Head of caudate nucleus (tissue), 42 donors: ENCODE results near the gene CARHSP1.
A peak's percentile ranks its signal among the peaks of the same experiment; 100 is the strongest.
"Not testable (repeated sequence)": the region's sequence is repeated elsewhere in the genome, so short reads cannot be mapped to it uniquely, and the experiment has no call there.

Experiments
- DNase-seq, 42 donors: peaks; one replicate each; pipeline versions ENCODE4 v3.0.0 to v3.0.0-alpha.2; 2020 to 2021; ENCODE audit warnings: mixed read lengths in 7 of 42
- intact Hi-C: fragments of 100-400 bp; cut with DNase I; formaldehyde crosslinking; loops from one replicate; pipeline ENCODE4 v1.15.0; 2022

The CARHSP1 gene

GRCh38 chr16:8848231-8848938, 20.4 kb downstream of the CARHSP1 start:
- peak in 4 of 42 donors; percentile 16 to 43 (median 34) for DNase-seq
- intact Hi-C loops = no loop called here

GRCh38 chr16:8847623-8848022, 21.2 kb downstream of the CARHSP1 start:
- intact Hi-C loops = no loop called here
- DNase-seq = peak in 5 of 42 donors; percentile 16 to 42 (median 23)

DNA sequence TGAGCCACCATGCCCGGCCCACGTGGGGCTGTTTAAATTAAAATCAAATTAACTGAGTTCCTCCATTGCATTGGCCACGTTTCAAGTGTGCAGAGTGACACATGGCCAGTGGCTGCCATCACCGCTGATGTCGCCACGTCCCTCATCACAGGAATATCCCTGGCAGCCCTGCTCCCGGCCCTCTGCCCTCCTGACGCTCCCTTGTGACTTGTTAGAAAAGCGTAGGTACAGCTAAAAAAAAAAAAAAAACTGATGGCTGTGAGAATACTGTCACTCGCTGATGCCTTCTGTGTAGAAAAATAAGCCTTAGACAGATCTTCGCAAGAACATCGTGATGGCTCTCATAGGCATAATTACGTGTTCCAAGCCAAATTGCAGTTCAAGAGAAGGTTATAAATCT, 21.7 kb downstream of the CARHSP1 start:
- intact Hi-C loops = no loop called here
- DNase-seq = peak in 12 of 42 donors; percentile 27 to 71 (median 50)

GRCh38 chr16:8846401-8846932, 22.3 kb downstream of the CARHSP1 start:
- intact Hi-C loops = no loop called here
- peak in 3 of 42 donors; percentile 15 to 31 (median 27) for DNase-seq

DNA sequence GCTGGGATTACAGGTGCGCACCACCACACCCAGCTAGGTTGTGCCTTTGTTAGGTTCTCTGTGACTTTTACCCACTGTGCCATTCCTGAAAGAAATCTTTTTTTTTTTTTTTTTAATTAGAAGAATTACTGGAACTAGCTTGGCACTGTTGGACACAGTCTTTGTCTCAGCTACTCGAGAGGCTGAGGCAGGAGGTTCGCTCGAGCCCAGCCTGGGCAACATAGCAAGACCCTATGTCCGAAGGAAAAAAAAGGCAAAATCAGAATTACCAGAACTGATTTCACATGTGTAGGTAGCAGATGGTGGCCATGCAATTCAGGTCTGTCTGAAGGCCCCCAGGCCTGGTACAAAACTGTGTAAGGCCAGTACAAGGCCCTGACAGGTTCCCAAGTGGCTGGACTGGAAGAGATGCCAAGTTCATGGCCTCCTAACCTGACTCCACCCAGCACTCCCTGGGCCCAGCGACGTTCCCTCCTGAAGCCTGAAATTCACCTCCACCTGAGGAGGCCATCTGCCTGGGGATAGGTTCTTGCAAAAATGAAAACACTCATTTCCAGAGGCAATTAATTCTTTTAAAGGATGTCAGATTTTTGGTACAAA, 23.0 kb downstream of the CARHSP1 start:
- DNase-seq = peak in 4 of 42 donors; percentile 13 to 41 (median 19)
- intact Hi-C loops = no loop called here

DNA sequence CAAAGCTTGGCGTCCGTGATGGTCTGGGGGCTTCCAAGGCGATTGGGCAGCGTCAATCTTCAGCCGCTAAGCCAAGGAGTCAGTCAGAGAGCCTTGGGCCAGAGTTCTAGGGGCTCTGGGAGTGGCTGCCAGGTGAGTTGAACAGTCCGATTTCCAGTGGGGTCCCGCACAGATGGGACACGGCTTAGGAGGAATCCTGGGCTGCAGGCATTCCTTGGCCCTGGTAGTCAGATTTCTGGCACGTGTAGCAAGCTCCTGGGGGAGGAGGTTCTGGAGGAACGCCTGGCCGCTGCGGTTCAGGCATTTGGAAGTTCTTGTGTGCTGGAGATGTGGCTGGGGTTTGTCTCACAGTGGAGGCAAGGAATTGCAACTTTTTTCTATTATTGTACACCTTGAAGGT, 25.5 kb downstream of the CARHSP1 start:
- intact Hi-C loops, DNase-seq: not testable (repeated sequence)

DNA sequence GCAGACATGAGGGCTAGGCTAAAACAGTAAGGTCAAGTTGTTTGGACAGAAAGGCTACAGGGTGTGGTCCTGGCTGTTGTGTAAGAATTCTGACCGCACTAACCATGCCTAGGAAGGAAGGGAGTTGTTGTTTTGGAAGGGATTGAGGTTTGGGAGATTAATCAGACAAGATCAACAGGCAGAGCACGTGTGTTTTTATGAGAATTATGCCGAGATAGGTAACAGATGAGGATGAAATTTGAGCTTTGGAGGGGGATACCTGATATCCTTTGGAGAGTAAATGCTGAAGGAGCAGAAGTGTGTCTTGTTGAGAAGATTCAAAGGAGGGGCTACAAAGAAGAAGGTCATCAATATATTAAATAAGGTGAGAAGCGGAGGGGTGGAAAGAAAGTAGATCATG, 26.8 kb downstream of the CARHSP1 start:
- intact Hi-C loops, DNase-seq: not testable (repeated sequence)

GRCh38 chr16:8837594-8837993, 31.2 kb downstream of the CARHSP1 start:
- intact Hi-C loops, DNase-seq: not testable (repeated sequence)

- DNase-seq, intact Hi-C loops: not testable (repeated sequence)
Observed at GRCh38 chr16:8836797-8837196, 32.0 kb downstream of the CARHSP1 start.

GRCh38 chr16:8832717-8833105, 36.1 kb downstream of the CARHSP1 start:
- DNase-seq = no peak
- intact Hi-C loops = no loop called here

DNA sequence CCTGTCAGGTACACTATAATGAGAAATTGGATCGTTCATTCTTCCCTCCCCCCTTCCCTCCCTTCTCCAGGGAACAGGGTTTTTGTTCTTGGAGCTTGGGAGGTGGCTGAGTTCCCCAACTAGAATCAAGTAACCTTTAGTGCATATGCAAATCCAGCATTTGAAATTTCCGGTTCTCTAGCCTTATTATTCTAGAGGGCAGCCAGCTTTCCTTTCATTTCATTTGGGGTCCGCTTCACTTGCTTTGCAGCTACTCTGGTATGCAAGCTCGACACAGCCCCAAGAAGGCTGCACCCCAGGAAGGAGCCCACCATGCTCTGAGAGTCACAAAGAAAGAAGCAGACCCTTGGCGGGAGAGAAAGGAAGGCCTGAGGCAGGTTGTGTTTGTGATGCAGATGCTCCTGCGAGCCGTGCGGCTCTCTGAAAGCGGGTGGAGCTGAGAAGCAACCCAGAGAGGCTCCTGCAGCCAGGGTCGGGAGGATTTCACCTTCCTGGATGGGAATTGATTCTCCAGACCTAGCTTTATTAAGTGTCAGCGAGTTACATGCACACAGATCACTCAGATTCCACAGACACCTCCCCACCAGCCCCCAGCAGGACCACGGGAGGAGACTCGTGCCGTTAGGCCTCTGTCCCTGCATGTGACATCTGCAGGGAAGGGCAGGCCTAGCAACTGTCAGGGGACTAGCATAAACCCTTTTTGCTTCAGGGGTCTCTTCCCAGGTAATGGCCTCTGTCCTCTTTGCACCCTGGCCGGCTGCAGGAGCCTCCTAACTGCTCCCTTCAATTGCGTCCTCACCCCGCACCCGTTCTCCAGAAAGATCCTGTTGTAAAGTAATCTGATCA, 36.7 kb downstream of the CARHSP1 start:
- intact Hi-C loops = no loop called here
- DNase-seq = no peak

GRCh38 chr16:8831450-8831849, 37.4 kb downstream of the CARHSP1 start:
- DNase-seq = no peak
- intact Hi-C loops = no loop called here

GRCh38 chr16:8828541-8829165, 40.2 kb downstream of the CARHSP1 start:
- DNase-seq = peak in 15 of 42 donors; percentile 30 to 75 (median 55)
- intact Hi-C loops = no loop called here

GRCh38 chr16:8826278-8826879, 42.4 kb downstream of the CARHSP1 start:
- intact Hi-C loops = no loop called here

DNA sequence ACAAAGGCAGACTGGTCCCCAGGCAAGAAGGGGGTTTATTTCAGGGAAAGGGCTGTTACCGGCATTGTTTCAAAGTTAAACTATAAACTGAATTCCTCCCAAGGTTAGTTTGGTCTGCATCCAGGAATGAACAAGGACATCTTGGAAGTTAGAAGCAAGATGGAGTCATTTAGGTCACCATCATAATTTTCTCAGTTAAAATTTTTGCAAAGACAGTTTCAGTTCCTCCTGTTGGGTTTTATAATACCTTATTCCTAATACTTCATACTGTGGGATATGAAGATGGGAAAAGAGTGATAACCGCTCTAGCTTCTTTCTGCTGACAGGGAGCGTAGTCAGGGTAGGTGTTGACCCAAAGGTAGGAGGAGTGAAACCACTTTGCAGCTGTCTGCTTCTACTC, 46.4 kb downstream of the CARHSP1 start:
- intact Hi-C loops = no loop called here
- no peak for DNase-seq

More at GRCh38 chr16:8826278-8826879, 42.4 kb downstream of the CARHSP1 start:
- DNase-seq = no peak

GRCh38 chr16:8819411-8820034, 49.3 kb downstream of the CARHSP1 start:
- intact Hi-C loops = no loop called here
- peak in 1 of 42 donors; percentile 38 for DNase-seq

GRCh38 chr16:8818504-8819270, 50.1 kb downstream of the CARHSP1 start:
- intact Hi-C loops = no loop called here
- DNase-seq = no peak
